ES-I3 (cell line): Measurements from ENCODE around the gene EPSTI1.

ENCODE experiments used
- H3K36me3 ChIP-seq: 2 replicates; pipeline ENCODE4 v1.6.1; 2013; ENCODE audit warnings: mild to moderate bottlenecking, low read length, control low read depth, moderate library complexity; ENCODE audit not compliant: insufficient read depth
- H3K4me1 ChIP-seq: 2 replicates; pipeline ENCODE4 v1.6.1; 2013; ENCODE audit warnings: mild to moderate bottlenecking, control low read depth, low read length; ENCODE audit not compliant: insufficient read depth
- H3K9ac ChIP-seq: 2 replicates; pipeline ENCODE4 v1.6.1; 2013; ENCODE audit warnings: low read depth, mild to moderate bottlenecking, low read length, moderate library complexity
- H3K9me3 ChIP-seq: 2 replicates; pipeline ENCODE4 v1.6.1; 2013; ENCODE audit warnings: mild to moderate bottlenecking, low read length, moderate library complexity; ENCODE audit not compliant: control insufficient read depth, insufficient read depth

Gene EPSTI1

GRCh38 chr13:42852136-42852535 is 139.9 kb downstream of the EPSTI1 start:
- peaks cover 5% of the 10 kb centered on the region; the same call in 1 of the 2 replicates for H3K4me1 ChIP-seq
- no peaks in the 10 kb centered on the region for H3K9me3 ChIP-seq
- no peak overlapping the region for H3K9ac ChIP-seq
- H3K36me3 ChIP-seq = peaks cover 22% of the 10 kb centered on the region; the same call in 1 of the 2 replicates

GRCh38 chr13:42849200-42849599 is 142.8 kb downstream of the EPSTI1 start:
- H3K9me3 ChIP-seq = no peaks in the 10 kb centered on the region
- no peak overlapping the region for H3K9ac ChIP-seq
- H3K4me1 ChIP-seq = peaks cover 5% of the 10 kb centered on the region; the same call in 1 of the 2 replicates
- peaks cover 19% of the 10 kb centered on the region; the same call in 1 of the 2 replicates for H3K36me3 ChIP-seq

- Histone ChIP-seq H3K4me1 (peaks cover 5% of the 10 kb centered on the region; the same call in 1 of the 2 replicates), H3K9me3 (no peaks in the 10 kb centered on the region), H3K9ac (no peak overlapping the region), H3K36me3 (peaks cover 15% of the 10 kb centered on the region; the same call in 1 of the 2 replicates)
Observed at GRCh38 chr13:42847891-42848663, 144.0 kb downstream of the EPSTI1 start.

- no peak overlapping the region for H3K9ac ChIP-seq
- no peaks in the 10 kb centered on the region for H3K9me3 ChIP-seq
- peaks cover 18% of the 10 kb centered on the region for H3K36me3 ChIP-seq
- H3K4me1 ChIP-seq = no peaks in the 10 kb centered on the region; the same call in 1 of the 2 replicates
Observed at GRCh38 chr13:42836930-42837690, 154.9 kb downstream of the EPSTI1 start.
